Measurements from ENCODE around the gene FOXJ3.

Gene FOXJ3

GRCh38 chr1:42165511-42166210 lies 169.4 kb downstream of the FOXJ3 start:
- no peak for DNase-seq (ENCODE audit: low read depth)
- no peak for TF ChIP-seq CTCF (conservative IDR thresholded peaks at IDR 0.05; ENCODE audit: control insufficient read depth, insufficient read depth, low read depth, low read length)
- H3K4me3 ChIP-seq (ENCODE audit: control insufficient read depth, low read depth, low read length) = no peak overlapping the region

GRCh38 chr1:42164551-42165420 lies 170.2 kb downstream of the FOXJ3 start, which contains the start of gene GUCA2A:
TSS of gene GUCA2A (minus strand) at chr1:42164745. CDS start at chr1:42164712, 33 bp downstream.
- no peak for DNase-seq (ENCODE audit: low read depth)
- TF ChIP-seq CTCF (conservative IDR thresholded peaks at IDR 0.05; ENCODE audit: control insufficient read depth, insufficient read depth, low read depth, low read length) = no peak
- H3K4me3 ChIP-seq (ENCODE audit: control insufficient read depth, low read depth, low read length) = no peak within 1 kb of the TSS

- DNase-seq (ENCODE audit: low read depth) = no peak
- TF ChIP-seq CTCF (conservative IDR thresholded peaks at IDR 0.05; ENCODE audit: control insufficient read depth, insufficient read depth, low read depth, low read length) = no peak
- H3K4me3 ChIP-seq (ENCODE audit: control insufficient read depth, low read depth, low read length) = no peak overlapping the region
Observed at GRCh38 chr1:42163536-42164503, 171.2 kb downstream of the FOXJ3 start.

- no peak for TF ChIP-seq CTCF (conservative IDR thresholded peaks at IDR 0.05; ENCODE audit: control insufficient read depth, insufficient read depth, low read depth, low read length)
- DNase-seq (ENCODE audit: low read depth) = peak; percentile 22
- H3K4me3 ChIP-seq (ENCODE audit: control insufficient read depth, low read depth, low read length) = no peak overlapping the region
Observed at GRCh38 chr1:42163114-42163513, 171.9 kb downstream of the FOXJ3 start.

- DNase-seq (ENCODE audit: low read depth) = no peak
- no peak for TF ChIP-seq CTCF (conservative IDR thresholded peaks at IDR 0.05; ENCODE audit: control insufficient read depth, insufficient read depth, low read depth, low read length)
- H3K4me3 ChIP-seq (ENCODE audit: control insufficient read depth, low read depth, low read length) = no peak overlapping the region
Observed at GRCh38 chr1:42162181-42162580, 172.9 kb downstream of the FOXJ3 start.

- TF ChIP-seq CTCF (conservative IDR thresholded peaks at IDR 0.05; ENCODE audit: control insufficient read depth, insufficient read depth, low read depth, low read length) = no peak
- DNase-seq (ENCODE audit: low read depth) = no peak
- H3K4me3 ChIP-seq (ENCODE audit: control insufficient read depth, low read depth, low read length) = no peak overlapping the region
Observed at GRCh38 chr1:42158189-42158588, 176.8 kb downstream of the FOXJ3 start.

Measured in fibroblast of mammary gland (primary cell).